GM12878 (cell line): ENCODE results near the gene ADCY6. TPM values are rescaled to one million over a fixed set of nuclear protein-coding genes. Genes with fewer than 3 reads are reported as not detected.
"Not testable (repeated sequence)": the region's sequence is repeated elsewhere in the genome, so short reads cannot be mapped to it uniquely, and the experiment has no call there.

ENCODE experiments used
- ATAC-seq: fragments of 200-7000 bp; cut with Tn5 transposase; 3 replicates; pipeline ENCODE4 v1.9.1; 2020; ENCODE audit warnings: mild to moderate bottlenecking, moderate library complexity
- BruUV-seq: library from RNA; stranded (reverse); fragments of 400-500 nt; replicated peaks from 2 replicates; lab custom pipeline; 2021; lab: Mats Ljungman, UMichigan
- CTCF ChIA-PET: fragments of 300-600 bp; sonication (Branson Sonifier 250); formaldehyde crosslinking; extraction: SDS; loops from one replicate; lab custom pipeline; 2021; ENCODE audit warnings: inconsistent platforms; lab: Yijun Ruan, JAX
- POLR2A ChIA-PET: fragments of 350-600 bp; formaldehyde crosslinking; extraction: SDS; loops from one replicate; lab custom pipeline; 2021; ENCODE audit warnings: inconsistent platforms; lab: Charles Lee
- RAD21 ChIA-PET: fragments of 300-600 bp; sonication (Branson Sonifier 250); formaldehyde crosslinking; loops from one replicate; lab custom pipeline; 2023; ENCODE audit warnings: antibody characterized with exemption; ENCODE audit not compliant: unreplicated experiment; lab: Charles Lee
- SMC1A ChIA-PET: fragments of 300-600 bp; sonication (Branson Sonifier 250); formaldehyde crosslinking; loops from one replicate; lab custom pipeline; 2023; ENCODE audit not compliant: unreplicated experiment, uncharacterized antibody; lab: Charles Lee
- DNase-seq: peaks from one replicate; pipeline ENCODE4 v3.0.0-alpha.2; 2011; ENCODE audit warnings: low read depth, low spot score
- FAIRE-seq: peaks from 3 replicates; lab custom pipeline; 2011; peaks lifted over from hg19 to GRCh38; lab: Jason Lieb, UNC
- H2AFZ ChIP-seq: 2 replicates; pipeline ENCODE4 v1.6.0; 2011; ENCODE audit warnings: low read depth, low read length, control low read depth; ENCODE audit not compliant: control insufficient read depth
- H3K27ac ChIP-seq: 2 replicates; pipeline ENCODE4 v1.5.1; 2011; ENCODE audit warnings: control low read depth; ENCODE audit not compliant: control insufficient read depth, insufficient read depth
- H3K27me3 ChIP-seq, 2 experiments: replicated peaks in 1 of 2; 2 replicates each; pipeline versions ENCODE4 v1.6.0 to v1.6.1; 2011; ENCODE audit warnings: low read length in 1 of 2; ENCODE audit not compliant: control insufficient read depth in 2 of 2, insufficient read depth in 2 of 2
- H3K36me3 ChIP-seq, 2 experiments: 2 replicates each; pipeline ENCODE4 v1.5.1; 2011; ENCODE audit warnings: low read length in 1 of 2; ENCODE audit not compliant: control insufficient read depth in 2 of 2, insufficient read depth in 2 of 2
- H3K4me1 ChIP-seq: 2 replicates; pipeline ENCODE4 v1.6.1; 2011; ENCODE audit warnings: mild to moderate bottlenecking, low read length, moderate library complexity, mixed read lengths; ENCODE audit not compliant: control insufficient read depth, insufficient read depth
- H3K4me2 ChIP-seq: 2 replicates; pipeline ENCODE4 v1.6.0; 2011; ENCODE audit warnings: control low read depth; ENCODE audit not compliant: control insufficient read depth, insufficient read depth
- H3K4me3 ChIP-seq: fragments of 200-600 bp; sonication (generic); 2 replicates; pipeline ENCODE4 v1.5.1; 2016
- H3K79me2 ChIP-seq: 2 replicates; pipeline ENCODE4 v1.6.0; 2011; ENCODE audit warnings: low read length; ENCODE audit not compliant: control insufficient read depth, insufficient read depth
- H3K9ac ChIP-seq: 2 replicates; pipeline ENCODE4 v1.8.0; 2011; ENCODE audit warnings: low read length, control low read depth, mixed read lengths; ENCODE audit not compliant: control insufficient read depth, insufficient read depth
- H3K9me3 ChIP-seq: replicated peaks from 3 replicates; pipeline ENCODE4 v1.5.1; 2011; ENCODE audit warnings: mild to moderate bottlenecking, low read length; ENCODE audit not compliant: control insufficient read depth, insufficient read depth
- H4K20me1 ChIP-seq: 2 replicates; pipeline ENCODE4 v1.6.0; 2011; ENCODE audit not compliant: control insufficient read depth, insufficient read depth
- BCL11A ChIP-seq: IDR thresholded peaks from 2 replicates; pipeline ENCODE4 v1.6.1; 2011; ENCODE audit warnings: low read depth, low read length
- CREM ChIP-seq: IDR thresholded peaks from 2 replicates; pipeline ENCODE4 v1.6.1; 2014; ENCODE audit warnings: antibody characterized with exemption, low read depth
- FOXM1 ChIP-seq: IDR thresholded peaks from 2 replicates; pipeline ENCODE4 v1.6.1; 2012; ENCODE audit warnings: low read depth, mild to moderate bottlenecking, inconsistent platforms, low read length, moderate library complexity
- KDM1A ChIP-seq: fragments of 200-600 bp; sonication (generic); IDR thresholded peaks from 2 replicates; pipeline ENCODE4 v1.6.1; 2016; ENCODE audit warnings: borderline replicate concordance
- NR2C2 ChIP-seq: IDR thresholded peaks from 2 replicates; pipeline ENCODE4 v1.6.1; 2011; ENCODE audit warnings: borderline replicate concordance, low read depth; ENCODE audit not compliant: control insufficient read depth, insufficient read length
- POLR2AphosphoS2 ChIP-seq: IDR thresholded peaks from 2 replicates; pipeline ENCODE4 v1.6.1; 2011; ENCODE audit warnings: low read depth, mild to moderate bottlenecking, low read length, improper control_type of control experiment, moderate library complexity
- SPI1 ChIP-seq: IDR thresholded peaks from 2 replicates; pipeline ENCODE4 v1.6.1; 2011; ENCODE audit warnings: low read depth, mild to moderate bottlenecking, low read length, moderate library complexity, borderline replicate concordance; ENCODE audit not compliant: insufficient read depth
- SUZ12 ChIP-seq: fragments of 200-600 bp; sonication (generic); IDR thresholded peaks from one replicate; pipeline ENCODE4 v1.6.1; 2018; ENCODE audit warnings: antibody characterized with exemption, mild to moderate bottlenecking; ENCODE audit not compliant: unreplicated experiment
- WGBS: methylation state at CpG from one replicate; pipeline ENCODE4 v1.1.6; 2016; ENCODE audit warnings: low lambda C conversion rate; ENCODE audit not compliant: insufficient replicate concordance, insufficient coverage; ENCODE audit errors: missing lambda C conversion rate; 5-methylcytosine and 5-hydroxymethylcytosine counted together
- in situ Hi-C: fragments of 300-500 bp; cut with MboI; formaldehyde crosslinking; loops from 9 replicates; pipeline ENCODE4 v1.14.3; 2018; ENCODE audit warnings: mixed read lengths
- intact Hi-C: fragments of 100-400 bp; cut with micrococcal nuclease; formaldehyde crosslinking; loops from one replicate; pipeline ENCODE4 v1.14.2; 2022; ENCODE audit not compliant: unreplicated experiment
- polyA plus RNA-seq, 11 experiments: library from polyadenylated mRNA; depleted of rRNA in 4 of 11; unstranded in 6 of 11; stranded (reverse) in 5 of 11; fragments of >200 nt; fragmentation: Nextera tagmentation in 4 of 11; fragmentation: Illumina TruSeq in 1 of 11; extraction: Ambion mirVana in 4 of 11; extraction: Trizol in 1 of 11; gene quantifications; 1 replicate in 1 of 11; 2 replicates in 10 of 11; pipeline versions ENCODE4 v1.2.1 to v1.2.3, GENCODE V29; 2011 to 2016; ENCODE audit warnings: inconsistent platforms in 2 of 11, missing spikeins in 2 of 11, low read depth in 1 of 11
- total RNA-seq, 4 experiments: library from RNA; depleted of rRNA in 3 of 4; stranded (reverse); fragments of >200 nt in 3 of 4; fragmentation: Illumina TruSeq in 1 of 4; extraction: Trizol in 1 of 4; gene quantifications; 2 replicates each; pipeline versions ENCODE4 v1.2.1 to v1.2.3, GENCODE V29; 2013 to 2021
- TF ChIP-seq, protein P1 (sequence below): fragments of 450-650 bp; IDR thresholded peaks from 2 replicates; pipeline ENCODE4 v1.6.1; 2017; ENCODE audit warnings: mild to moderate bottlenecking, low read depth, inconsistent platforms; ENCODE audit not compliant: poor library complexity, severe bottlenecking
- TF ChIP-seq, protein P2 (sequence below): fragments of 450-650 bp; formaldehyde crosslinking; IDR thresholded peaks from 2 replicates; pipeline ENCODE4 v1.5.0; 2022; ENCODE audit warnings: mild to moderate bottlenecking, missing genetic modification characterization
- TF ChIP-seq, protein P3 (sequence below): IDR thresholded peaks from 2 replicates; pipeline ENCODE4 v1.6.1; 2011; ENCODE audit warnings: low read depth, mild to moderate bottlenecking, low read length, moderate library complexity, borderline replicate concordance; ENCODE audit errors: extremely low read depth

The ADCY6 gene
- total and polyA plus RNA-seq, 10 of the 15 experiments (the other 5 are each of a cell fraction or from before 2014, with no cell fraction given), result 0.03 to 2.0 (median 0.14) TPM; not detected in 1

DNA sequence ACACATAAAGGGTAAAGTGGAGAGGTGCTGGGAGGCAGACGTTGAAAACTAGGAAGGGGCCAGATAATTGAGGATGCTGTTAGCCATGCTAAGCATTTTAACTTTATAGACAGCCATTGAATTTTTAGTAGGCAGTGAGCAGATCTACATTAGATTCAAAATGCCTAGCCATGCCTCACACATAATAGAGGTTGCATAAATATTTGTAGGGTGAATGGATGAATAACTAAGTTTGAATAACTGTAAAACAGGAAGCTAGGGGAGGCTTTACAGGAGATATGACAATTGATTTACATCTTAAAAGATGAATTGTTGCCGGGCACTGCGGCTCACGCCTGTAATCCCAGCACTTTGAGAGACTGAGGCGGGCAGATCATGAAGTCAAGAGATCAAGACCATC lies 60.1 kb downstream of the ADCY6 start:
- ChIA-PET CTCF (interaction anchor here (1.1 kb wide), 1 partner anchor 18 kb away, joined by 4 read pairs; no protein-coding TSS in a partner anchor), POLR2A (interaction anchor here (0.6 to 0.7 kb wide), 2 partner anchors 25 to 399 kb away, joined by 3 to 5 read pairs; no protein-coding TSS in a partner anchor), SMC1A (no interaction called here), RAD21 (no interaction called here)
- H3K4me3 ChIP-seq, result no peak overlapping the region
- WGBS, result 63% methylated on average over 5 of the region's 5 CpGs
- H2AFZ ChIP-seq, result no peak overlapping the region
- H3K27ac ChIP-seq, result no peak overlapping the region
- H3K9me3 ChIP-seq, result no peaks in the 10 kb centered on the region
- in situ Hi-C loops (no loop called here), intact Hi-C loops (no loop called here)
- no peak overlapping the region for H3K4me2 ChIP-seq
- H4K20me1 ChIP-seq, result no peaks in the 10 kb centered on the region
- no peaks in the 10 kb centered on the region for H3K4me1 ChIP-seq
- no peaks in the 10 kb centered on the region for H3K36me3 ChIP-seq
- no peak for TF ChIP-seq BCL11A
- no peak for TF ChIP-seq CREM
- TF ChIP-seq, protein P1, sequence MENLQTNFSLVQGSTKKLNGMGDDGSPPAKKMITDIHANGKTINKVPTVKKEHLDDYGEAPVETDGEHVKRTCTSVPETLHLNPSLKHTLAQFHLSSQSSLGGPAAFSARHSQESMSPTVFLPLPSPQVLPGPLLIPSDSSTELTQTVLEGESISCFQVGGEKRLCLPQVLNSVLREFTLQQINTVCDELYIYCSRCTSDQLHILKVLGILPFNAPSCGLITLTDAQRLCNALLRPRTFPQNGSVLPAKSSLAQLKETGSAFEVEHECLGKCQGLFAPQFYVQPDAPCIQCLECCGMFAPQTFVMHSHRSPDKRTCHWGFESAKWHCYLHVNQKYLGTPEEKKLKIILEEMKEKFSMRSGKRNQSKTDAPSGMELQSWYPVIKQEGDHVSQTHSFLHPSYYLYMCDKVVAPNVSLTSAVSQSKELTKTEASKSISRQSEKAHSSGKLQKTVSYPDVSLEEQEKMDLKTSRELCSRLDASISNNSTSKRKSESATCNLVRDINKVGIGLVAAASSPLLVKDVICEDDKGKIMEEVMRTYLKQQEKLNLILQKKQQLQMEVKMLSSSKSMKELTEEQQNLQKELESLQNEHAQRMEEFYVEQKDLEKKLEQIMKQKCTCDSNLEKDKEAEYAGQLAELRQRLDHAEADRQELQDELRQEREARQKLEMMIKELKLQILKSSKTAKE, result no peak
- no peak for TF ChIP-seq NR2C2
- TF ChIP-seq, protein P2, sequence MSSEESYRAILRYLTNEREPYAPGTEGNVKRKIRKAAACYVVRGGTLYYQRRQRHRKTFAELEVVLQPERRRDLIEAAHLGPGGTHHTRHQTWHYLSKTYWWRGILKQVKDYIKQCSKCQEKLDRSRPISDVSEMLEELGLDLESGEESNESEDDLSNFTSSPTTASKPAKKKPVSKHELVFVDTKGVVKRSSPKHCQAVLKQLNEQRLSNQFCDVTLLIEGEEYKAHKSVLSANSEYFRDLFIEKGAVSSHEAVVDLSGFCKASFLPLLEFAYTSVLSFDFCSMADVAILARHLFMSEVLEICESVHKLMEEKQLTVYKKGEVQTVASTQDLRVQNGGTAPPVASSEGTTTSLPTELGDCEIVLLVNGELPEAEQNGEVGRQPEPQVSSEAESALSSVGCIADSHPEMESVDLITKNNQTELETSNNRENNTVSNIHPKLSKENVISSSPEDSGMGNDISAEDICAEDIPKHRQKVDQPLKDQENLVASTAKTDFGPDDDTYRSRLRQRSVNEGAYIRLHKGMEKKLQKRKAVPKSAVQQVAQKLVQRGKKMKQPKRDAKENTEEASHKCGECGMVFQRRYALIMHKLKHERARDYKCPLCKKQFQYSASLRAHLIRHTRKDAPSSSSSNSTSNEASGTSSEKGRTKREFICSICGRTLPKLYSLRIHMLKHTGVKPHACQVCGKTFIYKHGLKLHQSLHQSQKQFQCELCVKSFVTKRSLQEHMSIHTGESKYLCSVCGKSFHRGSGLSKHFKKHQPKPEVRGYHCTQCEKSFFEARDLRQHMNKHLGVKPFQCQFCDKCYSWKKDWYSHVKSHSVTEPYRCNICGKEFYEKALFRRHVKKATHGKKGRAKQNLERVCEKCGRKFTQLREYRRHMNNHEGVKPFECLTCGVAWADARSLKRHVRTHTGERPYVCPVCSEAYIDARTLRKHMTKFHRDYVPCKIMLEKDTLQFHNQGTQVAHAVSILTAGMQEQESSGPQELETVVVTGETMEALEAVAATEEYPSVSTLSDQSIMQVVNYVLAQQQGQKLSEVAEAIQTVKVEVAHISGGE (CRISPR knock-in tag), result no peak
- no peak for TF ChIP-seq KDM1A
- TF ChIP-seq FOXM1, result no peak
- no peak for TF ChIP-seq SPI1
- no peak for TF ChIP-seq POLR2AphosphoS2
- TF ChIP-seq, protein P3, sequence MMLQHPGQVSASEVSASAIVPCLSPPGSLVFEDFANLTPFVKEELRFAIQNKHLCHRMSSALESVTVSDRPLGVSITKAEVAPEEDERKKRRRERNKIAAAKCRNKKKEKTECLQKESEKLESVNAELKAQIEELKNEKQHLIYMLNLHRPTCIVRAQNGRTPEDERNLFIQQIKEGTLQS, result no peak
- no peak for TF ChIP-seq SUZ12
- ATAC-seq, result no peak
- no TSS peak for BruUV-seq
- FAIRE-seq, result no peak
- DNase-seq, result no peak
- H3K27me3 ChIP-seq, result no peaks in the 10 kb centered on the region
- H3K9ac ChIP-seq, result no peak overlapping the region
- no peaks in the 10 kb centered on the region for H3K79me2 ChIP-seq

DNA sequence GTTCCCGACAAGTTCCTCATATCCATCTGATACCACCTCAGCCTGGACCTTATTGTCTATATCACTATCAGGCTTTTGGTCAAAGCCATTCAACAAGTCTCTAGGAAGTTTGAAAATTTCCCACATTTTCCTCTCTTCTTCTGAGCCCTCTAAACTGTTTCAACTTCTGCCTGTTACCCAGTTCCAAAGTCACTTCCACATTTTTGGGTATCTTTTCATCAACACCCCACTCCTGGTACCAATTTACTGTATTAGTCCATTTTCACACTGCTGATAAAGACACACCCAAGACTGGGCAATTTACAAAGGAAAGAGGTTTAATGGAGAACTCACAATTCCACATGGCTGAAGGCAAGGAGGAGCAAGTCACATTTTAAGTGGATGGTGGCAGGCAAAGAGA lies 68.2 kb downstream of the ADCY6 start:
- H3K4me1 ChIP-seq, H3K27me3 ChIP-seq, RAD21 ChIA-PET, BruUV-seq, FAIRE-seq, CTCF ChIA-PET, H4K20me1 ChIP-seq, H3K4me2 ChIP-seq, intact Hi-C loops, H3K4me3 ChIP-seq, H3K27ac ChIP-seq, H3K36me3 ChIP-seq, in situ Hi-C loops, DNase-seq, H3K9ac ChIP-seq, H3K79me2 ChIP-seq, H2AFZ ChIP-seq, SMC1A ChIA-PET, POLR2A ChIA-PET, ATAC-seq, H3K9me3 ChIP-seq: not testable (repeated sequence)
- WGBS, result 82% methylated on average over 1 of the region's 1 CpG
